Astrocyte of the cerebellum (primary cell): Measurements from ENCODE around the gene TOMM40.
"Not testable (repeated sequence)": the region's sequence is repeated elsewhere in the genome, so short reads cannot be mapped to it uniquely, and the experiment has no call there.

Experiments used
- DNase-seq: peaks from one replicate; pipeline ENCODE4 v3.0.0-alpha.2; 2011; ENCODE audit warnings: low read depth
- H3K4me3 ChIP-seq: 2 replicates; pipeline ENCODE4 v1.5.1; 2011; ENCODE audit warnings: mild to moderate bottlenecking, low read depth, low read length, moderate library complexity
- in situ Hi-C: cut with HindIII; loops from 2 replicates; pipeline ENCODE4 v1.10.0; 2017; ENCODE audit warnings: low sequenced_read_pairs
- TF ChIP-seq, protein P1 (sequence below): IDR thresholded peaks from 2 replicates; pipeline ENCODE4 v1.5.1; 2012; ENCODE audit warnings: low read length, low read depth, moderate library complexity, mild to moderate bottlenecking; ENCODE audit errors: missing control alignments

The TOMM40 gene

DNA sequence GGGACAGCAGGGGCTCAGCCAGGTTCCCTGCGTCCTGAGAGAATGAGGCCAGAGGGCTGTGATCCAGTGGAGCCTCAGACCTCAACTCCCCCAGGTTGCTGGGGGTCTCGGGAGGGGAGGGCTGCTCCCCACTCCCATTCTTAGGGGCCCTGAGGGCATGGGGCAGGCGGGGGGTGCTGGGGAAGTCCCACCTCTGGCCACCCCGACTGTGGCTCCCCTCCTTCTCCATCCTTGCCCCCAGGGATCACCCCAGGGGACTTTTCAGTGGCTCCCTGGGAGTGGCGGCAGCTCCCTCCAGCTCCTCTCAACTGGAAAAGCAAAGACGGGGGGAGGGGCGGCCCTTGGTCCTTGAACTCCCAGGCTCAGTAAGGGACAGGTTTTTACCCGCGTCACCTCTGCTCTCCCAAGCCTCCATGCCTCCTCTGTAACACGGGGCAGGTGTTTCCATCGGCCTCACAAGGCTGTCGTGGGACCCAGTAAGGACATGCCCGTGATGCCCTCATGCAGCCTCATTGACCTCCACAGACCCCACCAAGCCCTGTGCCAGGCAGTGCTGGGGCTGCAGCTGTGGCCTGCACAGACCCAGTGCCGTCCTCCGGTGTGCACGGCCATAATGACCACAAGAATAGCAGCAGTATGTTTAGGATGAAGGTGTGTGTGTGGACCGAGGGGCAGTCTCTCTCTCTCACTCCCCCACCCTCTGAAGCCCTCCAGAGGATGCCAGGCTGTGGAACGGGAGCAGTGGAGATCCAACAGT, 11.6 kb upstream of the TOMM40 start:
- DNase-seq: no peak
- TF ChIP-seq, protein P1, sequence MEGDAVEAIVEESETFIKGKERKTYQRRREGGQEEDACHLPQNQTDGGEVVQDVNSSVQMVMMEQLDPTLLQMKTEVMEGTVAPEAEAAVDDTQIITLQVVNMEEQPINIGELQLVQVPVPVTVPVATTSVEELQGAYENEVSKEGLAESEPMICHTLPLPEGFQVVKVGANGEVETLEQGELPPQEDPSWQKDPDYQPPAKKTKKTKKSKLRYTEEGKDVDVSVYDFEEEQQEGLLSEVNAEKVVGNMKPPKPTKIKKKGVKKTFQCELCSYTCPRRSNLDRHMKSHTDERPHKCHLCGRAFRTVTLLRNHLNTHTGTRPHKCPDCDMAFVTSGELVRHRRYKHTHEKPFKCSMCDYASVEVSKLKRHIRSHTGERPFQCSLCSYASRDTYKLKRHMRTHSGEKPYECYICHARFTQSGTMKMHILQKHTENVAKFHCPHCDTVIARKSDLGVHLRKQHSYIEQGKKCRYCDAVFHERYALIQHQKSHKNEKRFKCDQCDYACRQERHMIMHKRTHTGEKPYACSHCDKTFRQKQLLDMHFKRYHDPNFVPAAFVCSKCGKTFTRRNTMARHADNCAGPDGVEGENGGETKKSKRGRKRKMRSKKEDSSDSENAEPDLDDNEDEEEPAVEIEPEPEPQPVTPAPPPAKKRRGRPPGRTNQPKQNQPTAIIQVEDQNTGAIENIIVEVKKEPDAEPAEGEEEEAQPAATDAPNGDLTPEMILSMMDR: no peak
- H3K4me3 ChIP-seq: no peak overlapping the region
- in situ Hi-C loops: no loop called here

- DNase-seq: no peak
- no peak overlapping the region for H3K4me3 ChIP-seq
- in situ Hi-C loops: no loop called here
- TF ChIP-seq, protein P1: no peak
These were observed 9.0 kb upstream of the TOMM40 start for GRCh38 chr19:44882063-44882462.

- DNase-seq, H3K4me3 ChIP-seq, in situ Hi-C loops: not testable (repeated sequence)
These were observed 8.2 kb upstream of the TOMM40 start for GRCh38 chr19:44882619-44883397.

- in situ Hi-C loops: no loop called here
- no peak for DNase-seq
- TF ChIP-seq, protein P1: no peak
- H3K4me3 ChIP-seq: no peak overlapping the region
These were observed 7.1 kb upstream of the TOMM40 start for GRCh38 chr19:44883922-44884321.

- no peak for DNase-seq
- TF ChIP-seq, protein P1: no peak
These were observed 6.5 kb upstream of the TOMM40 start for GRCh38 chr19:44884566-44884965.

GRCh38 chr19:44886141-44886540, 4.9 kb upstream of the TOMM40 start:
- TF ChIP-seq, protein P1: no peak
- H3K4me3 ChIP-seq: no peak overlapping the region
- in situ Hi-C loops: no loop called here
- no peak for DNase-seq

More at GRCh38 chr19:44884566-44884965, 6.5 kb upstream of the TOMM40 start:
- no peak overlapping the region for H3K4me3 ChIP-seq
- in situ Hi-C loops: no loop called here

DNA sequence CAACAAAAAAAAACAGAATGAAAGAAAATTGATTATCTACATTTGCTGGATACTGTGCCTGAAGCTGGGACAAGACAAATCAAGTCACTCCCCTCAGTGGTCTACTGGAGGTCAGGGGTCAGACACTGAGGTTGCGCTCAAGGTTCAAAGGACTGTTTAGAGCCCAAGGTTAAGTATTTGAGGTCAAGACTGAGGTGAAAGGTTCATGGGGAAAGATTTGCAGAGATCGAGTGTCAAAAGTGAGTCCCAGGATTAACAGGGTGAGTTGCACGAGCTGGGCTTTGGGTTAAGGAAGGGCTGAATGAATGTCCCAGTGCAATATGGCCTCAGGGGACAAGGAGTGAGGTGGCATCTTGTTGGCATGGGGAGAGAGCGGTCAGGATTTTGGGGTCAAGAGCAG, 3.4 kb upstream of the TOMM40 start:
- H3K4me3 ChIP-seq: no peak overlapping the region
- TF ChIP-seq, protein P1: no peak
- in situ Hi-C loops: no loop called here
- DNase-seq: no peak

DNA sequence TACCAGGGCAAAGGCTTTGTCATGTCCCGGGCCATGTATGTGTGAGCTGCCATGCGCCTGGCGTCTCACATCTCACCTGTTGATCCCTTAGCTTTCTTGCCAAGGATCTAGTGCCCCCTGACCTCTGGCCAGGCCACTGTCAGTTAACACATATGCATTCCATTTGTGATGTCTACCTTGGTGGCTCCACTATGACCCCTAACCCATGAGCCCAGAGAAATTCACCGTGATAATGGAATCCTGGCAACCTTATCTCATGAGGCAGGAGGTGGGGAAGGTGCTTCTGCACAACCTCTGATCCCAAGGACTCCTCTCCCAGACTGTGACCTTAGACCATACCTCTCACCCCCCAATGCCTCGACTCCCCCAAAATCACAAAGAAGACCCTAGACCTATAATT, 2.7 kb upstream of the TOMM40 start:
- in situ Hi-C loops, DNase-seq: not testable (repeated sequence)

More for the DNA sequence above, 2.7 kb upstream of the TOMM40 start:
- H3K4me3 ChIP-seq: not testable (repeated sequence)
